ENCODE results near the gene ADD1.
"Not testable (repeated sequence)": the region's sequence is repeated elsewhere in the genome, so short reads cannot be mapped to it uniquely, and the experiment has no call there.

Gene ADD1

GRCh38 chr4:2886161-2886560 lies 42.5 kb downstream of the ADD1 start:
- DNase-seq (ENCODE audit: low read depth), result no peak

- no peak for DNase-seq (ENCODE audit: low read depth)
Measured at GRCh38 chr4:2886622-2887021, 43.0 kb downstream of the ADD1 start.

- DNase-seq (ENCODE audit: low read depth), result no peak
Measured at GRCh38 chr4:2887343-2887742, 43.7 kb downstream of the ADD1 start.

GRCh38 chr4:2888886-2889285 lies 45.2 kb downstream of the ADD1 start:
- no peak for DNase-seq (ENCODE audit: low read depth)

GRCh38 chr4:2891294-2891693 lies 47.6 kb downstream of the ADD1 start:
- no peak for DNase-seq (ENCODE audit: low read depth)

- no peak for DNase-seq (ENCODE audit: low read depth)
Measured at GRCh38 chr4:2893772-2894171, 50.1 kb downstream of the ADD1 start.

GRCh38 chr4:2898001-2898400 lies 54.4 kb downstream of the ADD1 start:
- DNase-seq (ENCODE audit: low read depth), result no peak

- DNase-seq (ENCODE audit: low read depth), result no peak
Measured at GRCh38 chr4:2900741-2901140, 57.1 kb downstream of the ADD1 start.

GRCh38 chr4:2901186-2901585 lies 57.5 kb downstream of the ADD1 start:
- DNase-seq (ENCODE audit: low read depth), result no peak

- no peak for DNase-seq (ENCODE audit: low read depth)
Measured at GRCh38 chr4:2902126-2902525, 58.5 kb downstream of the ADD1 start.

- DNase-seq (ENCODE audit: low read depth), result no peak
Measured at GRCh38 chr4:2905544-2905943, 61.9 kb downstream of the ADD1 start.

- no peak for DNase-seq (ENCODE audit: low read depth)
Measured at GRCh38 chr4:2906218-2906617, 62.6 kb downstream of the ADD1 start.

GRCh38 chr4:2907226-2907625 lies 63.6 kb downstream of the ADD1 start:
- no peak for DNase-seq (ENCODE audit: low read depth)

GRCh38 chr4:2907706-2908293 lies 64.2 kb downstream of the ADD1 start:
- DNase-seq (ENCODE audit: low read depth), result no peak

- no peak for DNase-seq (ENCODE audit: low read depth)
Measured at GRCh38 chr4:2908686-2909085, 65.0 kb downstream of the ADD1 start.

GRCh38 chr4:2909583-2909982 lies 65.9 kb downstream of the ADD1 start:
- DNase-seq (ENCODE audit: low read depth), result no peak

GRCh38 chr4:2910409-2910808 lies 66.8 kb downstream of the ADD1 start:
- no peak for DNase-seq (ENCODE audit: low read depth)

GRCh38 chr4:2911868-2912267 lies 68.2 kb downstream of the ADD1 start:
- DNase-seq (ENCODE audit: low read depth), result no peak

- DNase-seq (ENCODE audit: low read depth), result no peak
Measured at GRCh38 chr4:2913168-2913567, 69.5 kb downstream of the ADD1 start.

GRCh38 chr4:2914256-2915126 lies 70.8 kb downstream of the ADD1 start:
- DNase-seq (ENCODE audit: low read depth), result no peak

GRCh38 chr4:2915789-2916188 lies 72.1 kb downstream of the ADD1 start:
- DNase-seq (ENCODE audit: low read depth), result no peak

GRCh38 chr4:2916696-2917095 lies 73.1 kb downstream of the ADD1 start:
- not testable (repeated sequence) for DNase-seq (ENCODE audit: low read depth)

- DNase-seq (ENCODE audit: low read depth), result not testable (repeated sequence)
Measured at GRCh38 chr4:2918300-2918699, 74.7 kb downstream of the ADD1 start.

GRCh38 chr4:2918714-2919113 lies 75.1 kb downstream of the ADD1 start:
- DNase-seq (ENCODE audit: low read depth), result not testable (repeated sequence)
